HG02884 (cell line): ENCODE measurements around the gene SLC35B4.

Experiments
- ATAC-seq: cut with Tn5 transposase; IDR thresholded peaks from one replicate; pipeline ENCODE4 v1.9.1; 2021; ENCODE audit warnings: mild to moderate bottlenecking, moderate library complexity; ENCODE audit not compliant: unreplicated experiment

SLC35B4 gene

GRCh38 chr7:134316539-134317344, at the start of gene SLC35B4:
Gene SLC35B4 (minus strand): TSS chr7:134316930. CDS start chr7:134316751, 179 bp downstream.
- peak; percentile 97 for ATAC-seq

GRCh38 chr7:134366481-134366880, 49.8 kb upstream of the SLC35B4 start:
- ATAC-seq: no peak

GRCh38 chr7:134365341-134366054, 48.8 kb upstream of the SLC35B4 start:
- no peak for ATAC-seq

- ATAC-seq: no peak
Observed at GRCh38 chr7:134364619-134365037, 47.9 kb upstream of the SLC35B4 start.

- ATAC-seq: no peak
Observed at GRCh38 chr7:134362587-134363483, 46.1 kb upstream of the SLC35B4 start.

- no peak for ATAC-seq
Observed at GRCh38 chr7:134359787-134360432, 43.2 kb upstream of the SLC35B4 start.

- ATAC-seq: no peak
Observed at GRCh38 chr7:134357486-134357885, 40.8 kb upstream of the SLC35B4 start.

- no peak for ATAC-seq
Observed at GRCh38 chr7:134356421-134356936, 39.7 kb upstream of the SLC35B4 start.

GRCh38 chr7:134355927-134356326, 39.2 kb upstream of the SLC35B4 start:
- ATAC-seq: no peak

GRCh38 chr7:134355004-134355525, 38.3 kb upstream of the SLC35B4 start:
- no peak for ATAC-seq

GRCh38 chr7:134353411-134353810, 36.7 kb upstream of the SLC35B4 start:
- no peak for ATAC-seq

GRCh38 chr7:134351424-134351823, 34.7 kb upstream of the SLC35B4 start:
- no peak for ATAC-seq

GRCh38 chr7:134350709-134351108, 34.0 kb upstream of the SLC35B4 start:
- no peak for ATAC-seq

GRCh38 chr7:134347567-134347966, 30.8 kb upstream of the SLC35B4 start:
- ATAC-seq: no peak

- ATAC-seq: no peak
Observed at GRCh38 chr7:134343796-134344195, 27.1 kb upstream of the SLC35B4 start.

GRCh38 chr7:134343136-134343535, 26.4 kb upstream of the SLC35B4 start:
- ATAC-seq: no peak

GRCh38 chr7:134339475-134339874, 22.7 kb upstream of the SLC35B4 start:
- no peak for ATAC-seq

GRCh38 chr7:134337980-134338379, 21.2 kb upstream of the SLC35B4 start:
- no peak for ATAC-seq

- ATAC-seq: no peak
Observed at GRCh38 chr7:134334408-134334807, 17.7 kb upstream of the SLC35B4 start.

- ATAC-seq: no peak
Observed at GRCh38 chr7:134333943-134334342, 17.2 kb upstream of the SLC35B4 start.
